ENCODE results near the gene PSMB1.

Gene PSMB1

DNA sequence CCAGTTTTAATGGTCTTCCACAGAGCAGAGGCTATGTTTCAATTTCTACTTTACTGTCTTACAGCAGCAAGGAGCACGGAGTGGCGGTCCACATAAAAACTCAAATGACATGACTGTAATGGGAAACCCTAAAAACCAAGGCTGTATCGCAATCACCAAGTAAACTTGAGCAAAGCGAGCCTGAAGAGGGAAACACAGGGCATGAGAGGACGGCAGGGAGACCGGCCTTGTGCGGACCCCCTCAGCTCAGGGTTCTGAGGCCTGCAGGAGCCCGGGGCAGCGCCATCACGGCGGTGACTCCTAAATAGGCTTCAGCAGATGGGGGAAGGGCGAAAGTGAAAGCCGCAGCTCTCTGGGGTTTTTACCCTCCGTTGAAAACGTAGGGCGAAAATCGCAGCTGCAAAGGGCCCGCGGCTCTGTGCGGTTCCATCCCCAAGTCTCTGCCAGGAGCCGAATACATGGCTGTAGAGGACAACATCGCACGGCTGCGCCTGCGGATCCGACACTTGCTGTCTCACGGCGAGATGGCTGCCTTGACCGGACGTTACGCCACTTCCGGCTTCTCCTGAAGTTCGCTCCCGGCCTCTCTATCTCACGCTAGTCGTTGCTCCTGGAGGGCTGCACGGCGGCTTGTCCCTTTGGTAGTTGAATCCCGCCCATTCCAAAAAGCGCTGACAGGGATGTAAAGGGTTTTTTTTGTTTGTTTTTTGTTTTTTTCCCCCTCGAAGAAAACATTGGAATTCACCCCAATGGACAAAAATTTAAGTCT lies at the start of gene PSMB1:
Gene PSMB1, minus strand, starts transcription at position 543 of the 769 bp plus-strand sequence. Its CDS starts 65 bp downstream, at position 478.
- peak; percentile 78 for DNase-seq

DNA sequence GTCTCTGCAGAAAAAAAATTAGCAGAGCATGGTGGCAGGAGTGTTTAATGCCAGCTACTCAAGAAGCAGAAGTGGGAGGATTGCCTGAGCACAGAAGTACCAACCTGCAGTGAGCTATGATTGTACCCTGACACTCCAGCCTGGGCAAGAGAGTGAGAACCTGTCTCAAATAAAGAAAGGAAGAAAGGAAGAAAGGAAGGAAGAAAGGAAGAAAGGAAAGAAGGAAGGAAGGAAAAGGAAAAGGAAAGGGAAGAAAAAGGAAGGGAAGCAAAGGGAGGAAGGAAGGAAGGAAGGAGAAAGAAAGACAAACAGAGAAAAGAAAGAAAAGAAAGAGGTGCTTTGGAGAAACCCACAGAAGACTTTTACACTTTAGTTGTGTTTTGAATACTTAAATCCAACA lies 44.2 kb upstream of the PSMB1 start:
- DNase-seq, result no peak

DNA sequence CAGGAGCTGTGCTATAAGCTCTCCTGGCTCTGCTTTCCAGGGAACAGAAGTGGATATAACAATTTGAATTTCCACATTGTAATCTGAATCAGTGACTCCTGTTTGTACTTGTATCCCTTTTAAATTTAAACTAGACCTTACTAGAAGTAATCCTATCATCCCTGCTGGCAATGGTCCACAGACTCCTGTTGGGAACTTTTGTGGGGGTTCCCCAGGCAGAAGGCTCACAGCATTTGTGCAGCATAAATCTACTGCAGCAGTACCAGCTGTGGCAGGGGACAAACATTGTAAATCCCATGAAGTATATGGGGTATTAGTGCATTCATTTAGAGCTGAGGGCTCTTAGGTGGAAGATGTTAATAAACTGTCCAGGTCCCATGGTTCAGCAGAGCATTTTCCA lies 43.3 kb upstream of the PSMB1 start:
- DNase-seq, result no peak

DNA sequence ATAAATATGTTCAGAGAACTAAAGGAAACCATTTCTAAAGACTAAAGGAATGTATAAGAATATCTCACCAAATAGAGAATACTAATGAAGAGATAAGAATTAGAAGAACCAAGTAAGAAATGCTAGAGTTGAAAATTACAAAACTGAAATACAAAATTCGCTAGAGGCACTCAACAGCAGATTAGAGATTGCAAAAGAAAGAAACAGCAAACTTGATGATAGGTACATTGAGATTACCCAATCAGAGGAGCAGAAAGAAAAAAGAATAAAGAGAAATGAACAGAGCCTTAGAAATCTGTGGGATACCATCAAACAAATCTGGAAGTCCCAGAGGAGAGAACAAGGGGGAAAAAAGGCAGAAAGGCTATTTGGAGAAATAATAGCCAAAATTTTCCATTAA lies 37.6 kb upstream of the PSMB1 start:
- no peak for DNase-seq

DNA sequence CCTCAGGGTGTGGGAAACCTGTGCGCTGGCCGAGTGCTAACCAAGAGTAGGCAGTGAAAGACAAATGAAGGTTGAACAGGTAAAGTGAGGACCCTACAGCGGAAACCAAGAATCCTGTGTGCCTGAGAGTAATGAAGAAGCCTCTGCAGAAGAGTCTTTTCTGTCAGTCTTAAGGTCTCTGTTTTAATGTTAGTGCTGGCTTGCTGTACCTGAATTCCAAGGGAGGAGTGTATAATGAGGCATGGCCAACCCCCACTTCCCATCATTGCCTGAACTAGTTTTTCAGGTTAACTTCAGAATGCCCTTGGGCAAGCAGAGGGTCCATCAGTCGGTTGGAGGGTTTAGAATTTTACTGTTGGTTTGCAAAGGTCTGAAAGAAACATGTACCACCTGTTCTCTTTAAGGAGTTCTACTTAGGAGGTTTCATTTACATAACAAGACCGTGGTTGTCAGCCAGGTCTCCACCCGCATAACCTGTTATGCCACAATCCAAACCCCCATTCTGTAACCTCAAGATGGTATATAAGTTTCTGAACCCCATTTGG lies 31.9 kb upstream of the PSMB1 start:
- no peak for DNase-seq

DNA sequence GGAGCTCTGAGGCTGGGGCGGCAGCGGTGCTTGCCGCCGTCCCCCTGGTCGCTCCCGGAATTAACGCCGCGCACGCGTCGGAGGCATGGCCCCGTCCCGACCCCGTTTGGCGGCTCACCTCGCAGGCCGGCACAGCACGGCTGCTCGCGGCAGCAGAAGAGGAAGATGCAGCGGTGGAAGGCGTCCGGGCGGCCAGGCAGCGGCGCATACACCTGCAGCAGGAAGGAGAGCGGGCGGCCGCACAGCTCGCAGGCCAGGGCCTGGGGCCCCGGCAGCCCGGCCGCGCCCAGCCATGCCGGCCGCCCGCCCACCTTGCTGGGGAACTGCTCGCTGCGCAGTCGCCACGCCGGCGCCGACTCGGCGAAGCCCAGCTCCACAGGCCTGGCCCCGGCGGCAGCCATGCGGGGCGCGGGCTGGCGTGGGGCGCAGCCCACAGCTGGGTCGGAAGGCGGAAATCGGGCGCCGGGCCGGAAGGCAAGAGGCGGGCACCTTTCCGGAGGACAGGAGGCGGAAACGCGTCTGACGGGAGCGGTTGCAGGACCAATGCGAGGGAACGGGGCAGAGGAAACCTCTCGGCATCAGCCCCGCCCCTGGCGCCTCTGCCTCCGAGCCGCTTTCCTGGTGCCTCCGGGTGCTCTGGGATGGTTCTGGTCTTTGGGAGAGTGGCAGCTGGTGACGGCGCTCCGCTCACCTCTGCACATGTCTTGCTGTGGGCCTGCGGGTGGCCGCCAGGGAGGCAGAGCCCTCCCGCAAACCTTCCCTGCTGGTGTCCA lies 31.3 kb upstream of the PSMB1 start, which contains the start of gene PDCD2:
Gene PDCD2, minus strand, starts transcription at position 457 of the 773 bp plus-strand sequence. Its CDS starts 56 bp downstream, at position 401.
- peak; percentile 89 for DNase-seq

DNA sequence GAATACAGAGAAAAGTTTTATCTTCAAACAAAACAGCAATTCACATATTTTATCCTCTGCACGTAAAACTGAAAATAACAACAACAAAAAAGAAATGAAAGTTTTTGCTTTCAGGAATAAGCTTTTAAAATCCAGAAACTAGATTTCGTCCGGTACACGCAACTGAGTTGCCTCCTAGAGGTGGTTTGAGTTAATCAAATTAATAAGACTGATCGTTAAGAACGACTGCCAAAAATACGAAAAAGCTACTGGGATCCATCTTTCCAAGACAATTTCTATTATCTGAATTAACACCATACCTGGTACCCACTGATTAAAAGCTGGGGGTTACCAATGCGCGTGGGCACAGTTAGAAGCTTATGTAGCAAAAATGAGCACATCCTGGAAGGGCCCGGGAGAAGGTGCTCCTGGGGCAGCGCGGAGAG lies 30.7 kb upstream of the PSMB1 start:
- DNase-seq, result no peak

DNA sequence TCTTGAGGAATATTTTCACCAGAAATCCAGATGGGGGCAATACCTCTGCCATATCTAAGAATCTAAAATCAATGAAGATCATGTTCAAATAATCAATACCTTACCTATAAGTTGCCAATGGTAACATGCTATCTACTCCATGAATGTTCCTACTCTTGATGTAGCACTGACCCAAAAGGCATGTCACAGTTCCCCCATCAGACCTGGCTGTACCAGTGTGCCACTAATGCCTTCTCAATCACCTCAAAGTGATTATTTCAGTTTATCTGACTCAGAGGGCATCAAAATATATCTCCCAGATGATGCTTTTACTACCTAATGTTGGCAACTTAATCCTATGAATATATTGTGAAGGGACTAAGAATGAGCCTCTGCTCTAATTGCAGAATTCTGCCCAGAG lies 25.8 kb upstream of the PSMB1 start:
- DNase-seq, result no peak

DNA sequence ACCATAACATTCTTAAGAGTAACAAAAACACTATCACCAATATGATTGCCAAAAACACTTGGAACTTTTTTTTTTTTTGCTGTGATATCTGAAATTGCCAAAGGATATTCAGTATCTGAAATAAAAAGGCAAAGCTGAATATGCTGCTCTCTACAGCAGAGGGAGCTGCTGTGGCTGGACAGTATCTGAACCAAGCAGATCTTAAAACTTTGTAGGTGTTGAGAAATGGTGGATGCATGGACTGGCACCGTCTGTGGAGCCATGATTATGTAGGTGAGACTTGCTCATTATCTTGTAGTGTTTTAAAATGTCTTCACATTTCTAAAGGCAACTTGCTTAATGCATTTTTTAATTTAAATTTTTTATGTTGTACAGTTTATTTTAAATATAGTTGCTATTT lies 22.1 kb upstream of the PSMB1 start:
- no peak for DNase-seq

DNA sequence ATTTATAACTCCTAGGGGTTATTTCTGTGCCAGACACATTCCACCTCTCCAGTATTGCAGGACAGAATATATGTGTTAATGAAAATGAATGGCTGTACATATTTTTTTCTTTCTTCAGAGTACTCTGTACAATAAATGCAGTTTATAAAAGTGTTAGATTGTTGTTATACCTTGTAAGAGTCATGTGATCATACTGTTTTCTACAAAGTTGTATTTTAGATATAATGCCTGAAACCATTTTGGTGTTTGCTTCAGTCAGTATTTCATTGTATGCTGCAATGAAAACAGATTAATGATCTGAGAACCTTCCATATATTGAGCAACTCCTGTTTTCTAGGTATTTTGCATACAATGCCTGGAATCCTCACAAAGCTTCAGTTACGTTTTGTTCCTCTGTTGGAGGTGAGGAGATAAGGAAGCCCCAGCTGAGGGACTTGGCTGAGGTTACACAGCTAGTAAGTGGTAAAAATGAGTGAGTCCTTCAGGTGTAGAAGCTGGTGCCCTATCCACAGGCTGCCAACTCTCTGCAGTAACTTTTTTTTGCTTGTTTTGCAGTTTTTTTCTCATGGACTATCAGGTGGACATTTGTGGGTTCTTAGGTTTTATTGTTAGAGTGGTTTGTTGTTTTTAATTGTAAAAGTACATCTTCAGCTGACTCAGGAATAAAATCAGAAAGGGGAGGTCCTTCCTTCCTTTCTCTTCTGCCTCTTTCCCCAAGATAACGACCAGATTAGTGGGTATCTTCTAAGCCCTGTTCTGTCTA lies 19.8 kb upstream of the PSMB1 start:
- no peak for DNase-seq

DNA sequence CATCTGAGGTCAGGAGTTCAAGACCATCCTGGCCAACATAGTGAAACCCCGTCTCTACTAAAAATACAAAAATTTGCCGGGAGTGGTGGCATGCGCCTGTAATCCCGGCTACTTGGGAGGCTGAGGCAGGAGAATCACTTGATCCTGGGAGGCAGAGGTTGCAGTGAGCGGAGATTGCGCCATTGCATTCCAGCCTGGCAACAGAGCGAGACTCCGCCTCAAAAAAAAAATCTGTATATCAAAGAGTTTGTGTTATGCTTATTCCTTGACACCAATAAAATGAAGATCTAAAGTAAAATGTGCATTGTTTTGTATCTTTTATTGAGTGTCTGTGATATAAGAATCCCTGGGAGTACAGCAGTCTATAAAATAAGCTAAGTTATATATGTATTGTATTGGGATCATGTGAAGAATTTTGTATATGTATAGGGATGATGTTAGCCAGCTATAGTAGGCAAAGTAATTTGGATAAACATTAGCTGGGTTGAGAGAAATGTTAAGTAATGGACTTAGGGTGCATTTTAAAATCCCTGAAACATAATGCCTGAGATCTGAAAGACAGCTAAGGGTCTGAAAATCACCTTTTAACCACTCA lies 11.9 kb upstream of the PSMB1 start:
- no peak for DNase-seq

DNA sequence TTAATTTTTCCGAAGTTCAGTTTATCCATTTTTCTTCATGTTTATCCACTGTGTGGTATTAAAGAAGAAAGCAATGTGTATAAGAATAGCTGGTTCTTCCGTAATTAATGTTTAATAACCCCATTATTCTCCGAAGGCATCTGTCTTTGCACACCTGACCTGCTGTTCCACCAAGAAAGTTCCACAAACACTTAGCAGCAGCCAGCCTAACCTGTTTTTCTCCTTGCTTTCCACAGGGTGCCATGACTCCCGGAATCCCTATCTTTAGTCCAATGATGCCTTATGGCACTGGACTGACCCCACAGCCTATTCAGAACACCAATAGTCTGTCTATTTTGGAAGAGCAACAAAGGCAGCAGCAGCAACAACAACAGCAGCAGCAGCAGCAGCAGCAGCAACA lies 8.4 kb upstream of the PSMB1 start:
- DNase-seq, result no peak

DNA sequence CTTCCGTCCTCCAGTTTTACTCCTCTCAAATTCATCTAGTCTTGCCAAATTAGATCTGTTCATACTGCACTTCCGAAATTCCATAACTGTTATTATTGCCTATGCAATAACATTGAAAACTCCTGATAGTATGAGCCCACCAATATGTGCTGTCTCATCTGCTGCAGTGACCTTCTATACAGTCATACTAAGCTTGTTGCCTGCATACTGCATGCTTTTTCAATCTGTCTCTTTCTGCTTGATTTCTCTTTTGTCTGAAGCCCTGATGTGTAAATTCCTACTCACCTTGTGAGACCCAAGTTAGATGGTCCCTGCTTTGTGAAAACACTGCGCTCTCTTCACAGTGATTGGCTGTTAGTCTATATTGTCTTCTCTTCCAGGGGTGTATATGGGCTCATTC lies 2.2 kb upstream of the PSMB1 start:
- no peak for DNase-seq

DNA sequence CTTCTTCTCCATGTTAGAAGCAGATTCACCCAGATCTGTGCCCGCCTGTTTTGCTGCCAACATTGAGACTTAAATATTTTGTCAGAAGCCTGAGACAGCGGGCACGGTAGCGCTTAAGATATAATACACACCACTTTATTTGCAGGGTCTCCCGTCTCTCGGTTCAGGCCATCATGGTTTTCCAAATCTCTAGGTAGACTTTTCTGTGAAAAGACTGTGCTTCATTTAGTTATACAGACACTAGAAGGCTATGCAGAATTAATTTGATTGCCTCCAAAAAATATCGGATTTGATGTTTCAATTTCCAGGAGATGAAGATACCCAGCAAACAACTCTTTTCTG lies 1.7 kb upstream of the PSMB1 start:
- no peak for DNase-seq

DNA sequence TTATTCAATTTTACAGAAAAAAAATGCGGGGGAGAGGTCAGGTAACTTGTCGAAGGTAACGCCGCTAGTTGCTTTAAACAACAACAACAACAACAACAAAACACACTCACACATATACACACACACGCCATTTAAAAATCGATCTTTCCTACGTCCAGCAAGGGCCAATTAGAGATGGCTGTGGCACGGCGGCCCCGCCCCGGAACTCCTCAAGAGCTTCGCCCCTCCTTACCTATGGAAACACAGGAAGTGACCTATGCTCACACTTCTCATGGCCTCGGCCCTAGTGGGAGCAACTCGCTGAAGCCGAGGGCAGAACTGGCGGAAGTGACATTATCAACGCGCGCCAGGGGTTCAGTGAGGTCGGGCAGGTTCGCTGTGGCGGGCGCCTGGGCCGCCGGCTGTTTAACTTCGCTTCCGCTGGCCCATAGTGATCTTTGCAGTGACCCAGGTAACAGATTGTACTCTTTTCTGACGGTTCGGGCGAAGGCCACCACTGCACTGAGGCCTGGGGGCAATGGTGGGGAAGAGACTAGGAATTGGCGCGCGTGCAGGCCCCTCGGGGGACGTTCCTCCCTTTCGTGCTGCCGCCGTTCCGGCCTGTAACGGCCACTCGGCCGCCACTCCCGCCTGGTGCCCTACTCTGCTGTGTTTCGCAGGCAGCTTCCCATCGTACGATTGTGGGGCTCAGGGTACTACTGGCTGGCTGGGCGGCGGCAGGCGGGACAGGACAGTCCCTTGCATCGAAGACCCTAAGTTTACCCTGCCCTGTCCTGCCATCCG lies 1.1 kb upstream of the PSMB1 start, which contains the start of gene TBP:
Gene TBP, plus strand, starts transcription at position 357 of the 783 bp plus-strand sequence. CDS start 2,661 bp downstream, outside the sequence.
- peak; percentile 92 for DNase-seq

DNA sequence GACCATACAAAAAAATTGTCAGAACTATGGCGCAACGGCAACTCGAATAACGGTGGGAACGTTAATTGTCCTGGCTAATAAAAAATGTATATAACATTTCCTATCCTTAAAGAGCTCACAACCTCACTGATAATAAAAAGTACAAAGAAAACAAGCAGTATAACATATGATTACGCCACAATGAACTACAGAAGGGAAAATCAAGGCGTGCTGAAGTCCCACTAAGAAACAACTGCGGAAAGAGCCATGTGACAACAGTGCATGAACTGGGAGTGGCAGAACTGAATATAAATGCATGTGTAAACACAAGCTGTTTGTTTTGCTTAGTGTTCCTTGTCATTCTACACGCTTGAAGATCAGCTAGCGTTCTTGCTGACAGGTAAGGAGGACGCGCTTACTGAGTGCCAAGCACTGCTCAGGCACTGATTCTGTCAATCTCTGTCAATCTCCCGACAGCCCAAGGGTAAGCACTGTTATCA lies 466 bp upstream of the PSMB1 start:
- DNase-seq, result no peak

DNA sequence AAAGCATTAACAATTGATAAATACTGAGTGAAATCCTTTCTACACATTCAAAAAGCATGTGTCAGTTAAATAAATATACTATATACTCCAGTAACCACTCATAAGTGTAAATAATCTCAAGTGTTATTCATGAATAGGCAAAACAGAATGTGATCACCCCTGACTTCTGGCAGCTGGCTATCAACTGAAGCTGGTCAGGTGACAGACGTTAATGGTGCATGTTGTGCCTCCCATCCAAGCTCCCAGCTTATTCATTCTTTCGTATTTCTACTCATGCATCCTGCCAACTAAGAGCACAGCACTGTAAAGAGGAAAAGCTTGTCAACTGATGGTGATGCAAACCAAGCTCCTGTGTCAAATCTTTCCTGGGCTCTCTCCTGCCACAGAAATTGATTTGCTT lies 7.7 kb downstream of the PSMB1 start:
- DNase-seq, result no peak

DNA sequence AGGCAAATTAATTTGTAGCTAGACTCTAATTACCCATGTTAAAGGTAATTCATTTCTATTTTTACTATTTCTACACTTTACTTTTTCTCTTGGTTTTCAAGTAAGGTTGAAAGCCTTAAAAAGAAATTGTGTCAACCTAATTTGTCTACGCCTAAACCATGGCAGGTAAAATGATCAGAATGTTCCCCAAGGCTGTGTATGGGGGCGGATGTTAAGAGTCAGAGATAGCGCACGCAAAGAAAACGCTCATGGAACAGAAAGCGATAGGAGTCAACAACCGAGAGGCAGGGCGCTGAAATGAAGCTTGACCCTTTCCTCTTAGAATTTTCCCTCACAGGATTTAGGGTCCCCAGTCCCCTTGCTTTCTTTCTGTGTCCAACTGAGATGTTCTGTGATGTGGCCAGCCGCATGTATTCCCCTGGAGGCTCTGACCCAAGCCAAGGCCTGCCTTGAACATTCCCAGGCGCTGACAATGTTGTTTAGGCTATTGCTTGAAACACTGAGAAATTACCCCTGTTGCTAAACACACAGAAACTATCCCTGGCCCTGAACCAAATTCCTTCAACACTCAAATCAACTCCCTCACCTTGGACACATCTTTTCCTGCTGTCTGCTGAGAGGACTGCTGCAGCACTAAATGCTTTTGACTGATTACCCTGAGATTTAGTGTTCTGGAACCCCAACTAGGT lies 10.9 kb downstream of the PSMB1 start:
- no peak for DNase-seq

DNA sequence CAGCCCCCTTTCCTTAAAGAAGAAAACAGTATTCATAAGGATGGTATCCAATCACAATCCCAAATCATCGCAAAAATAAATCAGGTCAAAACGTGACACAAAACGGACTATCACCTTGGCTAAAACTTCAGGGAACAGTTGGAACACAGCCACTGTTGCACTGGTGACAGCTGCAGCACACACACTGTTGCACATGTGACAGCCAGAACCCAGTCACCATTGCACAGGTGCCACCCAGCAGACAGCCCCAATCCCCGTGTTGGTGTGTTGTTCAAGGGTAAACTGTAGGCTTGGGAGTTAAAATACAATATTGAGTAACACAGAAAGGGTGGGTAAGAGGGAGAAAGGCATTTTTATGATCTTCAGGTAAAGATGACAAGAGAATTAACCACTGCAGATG lies 15.8 kb downstream of the PSMB1 start:
- no peak for DNase-seq

DNA sequence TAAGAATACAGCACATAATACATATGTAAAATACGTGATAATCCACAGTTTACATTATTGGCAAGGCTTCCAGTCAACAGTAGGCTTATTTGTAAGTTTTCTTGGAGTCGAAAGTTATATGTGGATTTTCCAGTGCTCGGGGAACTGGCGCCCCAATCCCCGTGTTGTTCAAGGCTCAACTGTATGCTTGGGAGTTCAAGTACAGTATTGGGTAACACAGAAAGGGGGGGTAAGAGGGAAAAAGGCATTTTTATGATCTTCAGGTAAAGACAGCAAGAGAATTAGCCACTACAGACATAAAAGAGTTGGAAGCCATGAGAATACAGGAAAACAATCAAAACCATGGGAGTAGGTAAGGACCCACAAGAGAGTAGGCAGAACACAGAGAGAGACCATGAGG lies 16.4 kb downstream of the PSMB1 start:
- no peak for DNase-seq

DNA sequence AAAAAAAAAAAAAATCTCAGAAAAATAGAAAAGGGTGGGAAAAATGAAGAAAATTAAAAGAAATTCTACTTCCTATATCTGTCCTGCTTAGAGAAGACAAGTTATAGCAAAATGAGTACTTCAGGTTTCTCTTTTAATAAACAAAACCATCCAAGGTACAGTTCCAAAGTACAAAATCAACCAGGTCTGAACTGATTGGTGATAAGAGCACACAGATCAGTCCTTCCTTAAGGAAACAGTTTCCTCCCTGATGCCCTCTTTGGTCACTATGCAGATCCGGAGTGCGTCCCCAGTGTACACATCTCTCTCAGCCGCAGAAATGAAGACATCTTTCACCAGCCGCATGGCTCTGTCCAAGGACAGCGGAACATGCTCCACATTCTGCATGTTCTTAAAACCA lies 18.1 kb downstream of the PSMB1 start:
- no peak for DNase-seq

Measured in stimulated activated CD4-positive, alpha-beta T cell treated with anti-CD3 and anti-CD28 coated beads, Interleukin-12 subunit alpha, Interleukin-12 subunit beta, amount 100 ng/mL, for 4 hours (primary cell).